Measurements from ENCODE around the gene LSAMP. TPM values are rescaled to one million over a fixed set of nuclear protein-coding genes. Genes with fewer than 3 reads are reported as not detected.

Gene LSAMP
- polyA plus RNA-seq, 2 of the 4 experiments (the other 2 are of a cell fraction) = 0.12 to 0.53 TPM

- ChIA-PET POLR2A (no interaction called here), CTCF (no interaction called here)
- TF ChIP-seq KDM1A (IDR thresholded peaks at IDR 0.05; ENCODE audit: low read depth) = no peak
- TF ChIP-seq FOSB (CRISPR knock-in tag; IDR thresholded peaks at IDR 0.05) = no peak
- TF ChIP-seq JUN (IDR thresholded peaks at IDR 0.05) = no peak
- TF ChIP-seq, protein P1, sequence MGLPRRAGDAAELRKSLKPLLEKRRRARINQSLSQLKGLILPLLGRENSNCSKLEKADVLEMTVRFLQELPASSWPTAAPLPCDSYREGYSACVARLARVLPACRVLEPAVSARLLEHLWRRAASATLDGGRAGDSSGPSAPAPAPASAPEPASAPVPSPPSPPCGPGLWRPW (IDR thresholded peaks at IDR 0.05) = no peak
- no peak for TF ChIP-seq ZFP36 (IDR thresholded peaks at IDR 0.05; ENCODE audit: borderline replicate concordance, partially characterized antibody)
- TF ChIP-seq TP53 (CRISPR knock-in tag; IDR thresholded peaks at IDR 0.05) = no peak
- no peak for TF ChIP-seq ATOH8 (CRISPR knock-in tag; IDR thresholded peaks at IDR 0.05; ENCODE audit: low read depth)
- no peak for TF ChIP-seq ESRRA (IDR thresholded peaks at IDR 0.05; ENCODE audit: borderline replicate concordance, low read length)
- TF ChIP-seq ELK1 (IDR thresholded peaks at IDR 0.05; ENCODE audit: low read depth, low read length) = no peak
- no peak for TF ChIP-seq EP300 (IDR thresholded peaks at IDR 0.05)
- TF ChIP-seq SMC3 (IDR thresholded peaks at IDR 0.05) = no peak
- no peak for TF ChIP-seq E2F6 (IDR thresholded peaks at IDR 0.05; ENCODE audit: borderline replicate concordance, low read depth)
- TF ChIP-seq REST (IDR thresholded peaks at IDR 0.05) = no peak
- no peak for TF ChIP-seq HOXB13 (CRISPR knock-in tag; IDR thresholded peaks at IDR 0.05; ENCODE audit: low read depth)
- no peak for TF ChIP-seq RNF2 (IDR thresholded peaks at IDR 0.05; ENCODE audit: borderline replicate concordance, low read depth)
- TF ChIP-seq CHD2 (IDR thresholded peaks at IDR 0.05; ENCODE audit: low read length, partially characterized antibody) = no peak
- TF ChIP-seq SREBF2 (IDR thresholded peaks at IDR 0.05) = no peak
- no peak for TF ChIP-seq CBX2 (IDR thresholded peaks at IDR 0.05; ENCODE audit: borderline replicate concordance, low read depth)
- no peak for TF ChIP-seq ZNF302 (CRISPR knock-in tag; IDR thresholded peaks at IDR 0.05)
- ATAC-seq (no peak), DNase-seq (ENCODE audit: low read depth in 1 of 2, low spot score in 1 of 2) (no peak), FAIRE-seq (no peak)
- H3K4me1 ChIP-seq = no peaks in the 10 kb centered on the region
- H3K27ac ChIP-seq = no peak overlapping the region
- H3K4me3 ChIP-seq = no peak overlapping the region
- H3K4me2 ChIP-seq = no peak overlapping the region
- no peaks in the 10 kb centered on the region for H3K9me3 ChIP-seq
- 24% methylated on average over 2 of the region's 2 CpGs for WGBS (ENCODE audit: missing lambda C conversion rate)
Measured at GRCh38 chr3:116440196-116440595, 5.1 kb downstream of the LSAMP start.

DNA sequence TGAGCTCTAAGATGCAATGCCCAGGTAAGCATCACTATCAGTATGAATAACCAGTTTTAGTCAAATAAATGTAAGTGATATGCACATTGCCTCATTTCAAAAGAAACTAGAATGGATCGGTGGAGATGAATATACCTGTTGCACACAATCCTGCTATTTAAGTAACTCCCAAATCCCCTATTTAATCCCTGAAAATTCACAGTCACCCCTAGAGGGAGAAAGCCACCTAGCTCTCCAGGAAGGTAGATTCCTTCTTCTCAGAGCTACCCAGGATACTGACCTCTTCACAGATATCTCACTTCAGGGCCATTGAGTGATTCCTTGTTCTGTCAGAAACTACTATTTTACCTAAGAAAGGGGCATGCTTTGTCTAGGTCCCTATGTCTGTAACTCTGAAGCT is 11.7 kb downstream of the LSAMP start:
- ChIA-PET POLR2A (no interaction called here), CTCF (interaction anchor here (1.4 kb wide), 1 partner anchor 9 kb away, joined by 4 read pairs; no protein-coding TSS in a partner anchor)
- H3K4me2 ChIP-seq = no peak overlapping the region
- no peak for FAIRE-seq
- no peaks in the 10 kb centered on the region for H3K9me3 ChIP-seq
- H3K4me3 ChIP-seq = no peak overlapping the region
- no peak for ATAC-seq
- H3K4me1 ChIP-seq = no peaks in the 10 kb centered on the region
- WGBS (ENCODE audit: missing lambda C conversion rate) = 41% methylated on average over 1 of the region's 1 CpG
- TF ChIP-seq ATOH8 (CRISPR knock-in tag; IDR thresholded peaks at IDR 0.05; ENCODE audit: low read depth) (no peak), MYC (IDR thresholded peaks at IDR 0.05; ENCODE audit: borderline replicate concordance, low read length) (no peak), FOSL2 (IDR thresholded peaks at IDR 0.05) (no peak), FOSL2 (CRISPR knock-in tag; IDR thresholded peaks at IDR 0.05) (no peak)
- H3K27ac ChIP-seq = no peak overlapping the region
- no peak for DNase-seq (ENCODE audit: low read depth in 1 of 2, low spot score in 1 of 2)
